OCI-LY7 (cell line): ENCODE data around the gene TMEM143. TPM values are rescaled to one million over a fixed set of nuclear protein-coding genes. Genes with fewer than 3 reads are reported as not detected.

Source experiments
- BruUV-seq: library from RNA; stranded (reverse); fragments of 400-500 nt; replicated peaks from 2 replicates; lab custom pipeline; 2021; lab: Mats Ljungman, UMichigan
- CTCF ChIA-PET: fragments of 300-600 bp; sonication (Branson Sonifier 250); formaldehyde crosslinking; loops from one replicate; lab custom pipeline; 2022; ENCODE audit warnings: antibody characterized with exemption; ENCODE audit not compliant: unreplicated experiment; lab: Charles Lee
- POLR2A ChIA-PET: fragments of 300-600 bp; sonication (Branson Sonifier 250); formaldehyde crosslinking; loops from one replicate; lab custom pipeline; 2022; ENCODE audit warnings: antibody characterized with exemption; lab: Charles Lee
- DNase-seq: peaks from one replicate; pipeline ENCODE4 v3.0.0-alpha.2; 2015; ENCODE audit warnings: low spot score
- H2AFZ ChIP-seq: fragments of 200-600 bp; sonication (generic), shearing (Covaris generic); 2 replicates; pipeline ENCODE4 v1.6.1; 2014; ENCODE audit warnings: mild to moderate bottlenecking, antibody characterized with exemption, low read length, moderate library complexity
- H3K27ac ChIP-seq: fragments of 200-600 bp; sonication (generic); 2 replicates; pipeline ENCODE4 v1.5.1; 2014; ENCODE audit warnings: mixed run types, low read depth, mild to moderate bottlenecking, moderate library complexity, low read length, inconsistent platforms; ENCODE audit not compliant: poor library complexity, severe bottlenecking
- H3K36me3 ChIP-seq: fragments of 200-600 bp; sonication (generic); 2 replicates; pipeline ENCODE4 v1.6.1; 2014; ENCODE audit warnings: mild to moderate bottlenecking, antibody characterized with exemption, low read length, moderate library complexity, mixed read lengths; ENCODE audit not compliant: insufficient read depth
- H3K4me1 ChIP-seq: fragments of 200-600 bp; sonication (generic); 2 replicates; pipeline ENCODE4 v1.5.1; 2014; ENCODE audit warnings: mild to moderate bottlenecking, low read length; ENCODE audit not compliant: insufficient read depth, poor library complexity, severe bottlenecking
- H3K4me2 ChIP-seq: fragments of 200-600 bp; sonication (generic); 2 replicates; pipeline ENCODE4 v1.6.1; 2014; ENCODE audit warnings: mild to moderate bottlenecking, low read length
- H3K4me3 ChIP-seq: fragments of 200-600 bp; sonication (generic); 2 replicates; pipeline ENCODE4 v1.5.1; 2014; ENCODE audit warnings: mild to moderate bottlenecking, low read depth, low read length; ENCODE audit not compliant: poor library complexity, severe bottlenecking
- H3K79me2 ChIP-seq: fragments of 200-600 bp; sonication (generic); 2 replicates; pipeline ENCODE4 v1.6.1; 2016; ENCODE audit warnings: low read depth, mild to moderate bottlenecking, low read length, moderate library complexity, mixed read lengths; ENCODE audit not compliant: insufficient read depth
- H3K9me2 ChIP-seq: fragments of 200-600 bp; sonication (generic); 2 replicates; pipeline ENCODE4 v1.6.1; 2016; ENCODE audit warnings: mild to moderate bottlenecking, low read length, mixed read lengths; ENCODE audit not compliant: insufficient read depth
- H3K9me3 ChIP-seq: fragments of 200-600 bp; sonication (generic); 2 replicates; pipeline ENCODE4 v1.6.1; 2014; ENCODE audit warnings: mild to moderate bottlenecking, mixed run types, low read length, mixed read lengths
- H4K20me1 ChIP-seq: fragments of 200-600 bp; sonication (generic); 2 replicates; pipeline ENCODE4 v1.6.1; 2014; ENCODE audit warnings: mild to moderate bottlenecking, antibody characterized with exemption, low read length, moderate library complexity, mixed read lengths; ENCODE audit not compliant: insufficient read depth
- CTCF ChIP-seq: fragments of 200-600 bp; sonication (generic); conservative IDR thresholded peaks from 2 replicates; pipeline ENCODE4 v1.5.1; 2014; ENCODE audit warnings: mild to moderate bottlenecking, antibody characterized with exemption, low read length, moderate library complexity, mixed read lengths
- EZH2phosphoT487 ChIP-seq: fragments of 200-600 bp; sonication (generic); IDR thresholded peaks from 2 replicates; pipeline ENCODE4 v1.6.1; 2018; ENCODE audit warnings: low read depth, borderline replicate concordance, mild to moderate bottlenecking, mixed run types, antibody characterized with exemption, low read length, moderate library complexity, mixed read lengths
- intact Hi-C: fragments of 100-400 bp; cut with micrococcal nuclease; formaldehyde crosslinking; loops from one replicate; pipeline ENCODE4 v1.10.0; 2022; ENCODE audit not compliant: unreplicated experiment
- total RNA-seq, 2 experiments: library from RNA; depleted of rRNA in 1 of 2; stranded (reverse); fragments of >200 nt in 1 of 2; shearing (Covaris generic) in 1 of 2; gene quantifications; 2 replicates each; pipeline ENCODE4 v1.2.3, GENCODE V29; 2014 to 2022

TMEM143 gene
- total RNA-seq, 2 experiments from 2014 or later = 31.1 to 31.4 TPM

GRCh38 chr19:48396016-48396823, 32.5 kb upstream of the TMEM143 start:
- no peak overlapping the region for H3K4me2 ChIP-seq
- no peak for TF ChIP-seq EZH2phosphoT487
- no peak for TF ChIP-seq CTCF
- ChIA-PET POLR2A (no interaction called here), CTCF (interaction anchor here (0.5 kb wide), 1 partner anchor 732 kb away, joined by 10 read pairs; no protein-coding TSS in a partner anchor)
- H3K9me2 ChIP-seq = no peaks in the 10 kb centered on the region
- no peak overlapping the region for H2AFZ ChIP-seq
- intact Hi-C loops = no loop called here
- no peak for DNase-seq
- no peak overlapping the region for H3K4me3 ChIP-seq
- H3K79me2 ChIP-seq = peaks cover under 1% of the 10 kb centered on the region; the same call in 1 of the 2 replicates
- peaks cover 42% of the 10 kb centered on the region for H3K4me1 ChIP-seq
- BruUV-seq = no TSS peak
- no peak overlapping the region for H3K27ac ChIP-seq
- no peaks in the 10 kb centered on the region for H3K36me3 ChIP-seq
- H3K9me3 ChIP-seq = no peaks in the 10 kb centered on the region
- H4K20me1 ChIP-seq = no peaks in the 10 kb centered on the region

- H3K4me2 ChIP-seq = no peak overlapping the region
- no peak overlapping the region for H3K4me3 ChIP-seq
- BruUV-seq = no TSS peak
- no peaks in the 10 kb centered on the region for H3K9me3 ChIP-seq
- DNase-seq = no peak
- peaks cover 8% of the 10 kb centered on the region; the same call in 1 of the 2 replicates for H3K79me2 ChIP-seq
- H3K36me3 ChIP-seq = no peaks in the 10 kb centered on the region
- H4K20me1 ChIP-seq = no peaks in the 10 kb centered on the region
- no peaks in the 10 kb centered on the region for H3K9me2 ChIP-seq
- peaks cover 38% of the 10 kb centered on the region for H3K4me1 ChIP-seq
- POLR2A ChIA-PET = no interaction called here
- CTCF ChIA-PET = interaction anchor here (0.6 kb wide), 1 partner anchor 228 kb away, joined by 3 read pairs; no protein-coding TSS in a partner anchor
- no peak overlapping the region for H3K27ac ChIP-seq
- TF ChIP-seq EZH2phosphoT487 = no peak
- TF ChIP-seq CTCF = no peak
- intact Hi-C loops = no loop called here
- H2AFZ ChIP-seq = no peak overlapping the region
Measured at GRCh38 chr19:48395499-48395898, 31.8 kb upstream of the TMEM143 start.

GRCh38 chr19:48395170-48395455, 31.4 kb upstream of the TMEM143 start:
- CTCF ChIA-PET = interaction anchor here (0.6 kb wide), 1 partner anchor 229 kb away, joined by 3 read pairs; no protein-coding TSS in a partner anchor
- no peak overlapping the region for H3K4me2 ChIP-seq
- H3K4me1 ChIP-seq = peaks cover 34% of the 10 kb centered on the region
- no peaks in the 10 kb centered on the region for H3K9me3 ChIP-seq
- no peaks in the 10 kb centered on the region for H4K20me1 ChIP-seq
- no peak for DNase-seq
- BruUV-seq = no TSS peak
- TF ChIP-seq CTCF (no peak), EZH2phosphoT487 (no peak)
- peaks cover 12% of the 10 kb centered on the region; the same call in 1 of the 2 replicates for H3K79me2 ChIP-seq
- POLR2A ChIA-PET = no interaction called here
- no peaks in the 10 kb centered on the region for H3K36me3 ChIP-seq
- intact Hi-C loops = no loop called here
- H3K27ac ChIP-seq = no peak overlapping the region
- H2AFZ ChIP-seq = no peak overlapping the region
- no peaks in the 10 kb centered on the region for H3K9me2 ChIP-seq
- H3K4me3 ChIP-seq = no peak overlapping the region
